H1 (cell line): ENCODE data around the gene FADS3. TPM values are rescaled to one million over a fixed set of nuclear protein-coding genes. Genes with fewer than 3 reads are reported as not detected.

Source experiments
- CEBPB ChIP-seq: IDR thresholded peaks from 2 replicates; pipeline ENCODE4 v1.6.1; 2012; ENCODE audit warnings: low read depth, low read length
- CHD7 ChIP-seq: fragments of 300-600 bp; sonication (generic); IDR thresholded peaks from 2 replicates; pipeline ENCODE4 v1.7.1; 2012; ENCODE audit warnings: low read length, moderate library complexity, mild to moderate bottlenecking, inconsistent platforms; ENCODE audit not compliant: insufficient replicate concordance
- TAF7 ChIP-seq: optimal IDR thresholded peaks from 2 replicates; pipeline ENCODE3; 2011; ENCODE audit warnings: low read depth, mild to moderate bottlenecking, inconsistent platforms, low read length, moderate library complexity, borderline replicate concordance
- polyA plus RNA-seq, 7 experiments: library from polyadenylated mRNA; depleted of rRNA in 3 of 7; stranded (reverse) in 5 of 7; unstranded in 2 of 7; fragments of >200 nt in 5 of 7; fragments of 200-250 nt in 2 of 7; gene quantifications; 1 replicate in 5 of 7; 2 replicates in 1 of 7; 4 replicates in 1 of 7; pipeline versions ENCODE4 v1.2.1 to v1.2.3, GENCODE V29; 2011 to 2013; ENCODE audit warnings: missing spikeins in 2 of 7, mixed read lengths in 2 of 7
- total RNA-seq: library from RNA; stranded (reverse); fragmentation: NEBNext Ultra II Directional; extraction: Animal tissue kit (Norgen Biotek cat#: 25700); gene quantifications from 2 replicates; pipeline ENCODE4 v1.2.1, GENCODE V29; 2021
- TF ChIP-seq, protein P1 (sequence below), 3 experiments: IDR thresholded peaks; 1 replicate in 2 of 3; 2 replicates in 1 of 3; pipeline versions ENCODE4 v1.5.1 to v1.6.1; 2011; ENCODE audit warnings: low read length in 3 of 3, mild to moderate bottlenecking in 3 of 3, inconsistent platforms in 2 of 3, low read depth in 1 of 3, moderate library complexity in 1 of 3; ENCODE audit not compliant: insufficient read depth in 1 of 3; ENCODE audit errors: control extremely low read depth in 1 of 3
- TF ChIP-seq, protein P2 (sequence below): IDR thresholded peaks from 2 replicates; pipeline ENCODE4 v1.6.1; 2011; ENCODE audit warnings: low read depth, mild to moderate bottlenecking, low read length; ENCODE audit not compliant: insufficient read depth
- TF ChIP-seq, protein P3 (sequence below): IDR thresholded peaks from 2 replicates; pipeline ENCODE4 v1.6.1; 2012; ENCODE audit warnings: inconsistent platforms

FADS3 gene
- total and polyA plus RNA-seq, 2 of the 8 experiments (the other 6 are each of a cell fraction or from before 2014, with no cell fraction given) = 43.8 to 76.3 TPM

- TF ChIP-seq, protein P1, sequence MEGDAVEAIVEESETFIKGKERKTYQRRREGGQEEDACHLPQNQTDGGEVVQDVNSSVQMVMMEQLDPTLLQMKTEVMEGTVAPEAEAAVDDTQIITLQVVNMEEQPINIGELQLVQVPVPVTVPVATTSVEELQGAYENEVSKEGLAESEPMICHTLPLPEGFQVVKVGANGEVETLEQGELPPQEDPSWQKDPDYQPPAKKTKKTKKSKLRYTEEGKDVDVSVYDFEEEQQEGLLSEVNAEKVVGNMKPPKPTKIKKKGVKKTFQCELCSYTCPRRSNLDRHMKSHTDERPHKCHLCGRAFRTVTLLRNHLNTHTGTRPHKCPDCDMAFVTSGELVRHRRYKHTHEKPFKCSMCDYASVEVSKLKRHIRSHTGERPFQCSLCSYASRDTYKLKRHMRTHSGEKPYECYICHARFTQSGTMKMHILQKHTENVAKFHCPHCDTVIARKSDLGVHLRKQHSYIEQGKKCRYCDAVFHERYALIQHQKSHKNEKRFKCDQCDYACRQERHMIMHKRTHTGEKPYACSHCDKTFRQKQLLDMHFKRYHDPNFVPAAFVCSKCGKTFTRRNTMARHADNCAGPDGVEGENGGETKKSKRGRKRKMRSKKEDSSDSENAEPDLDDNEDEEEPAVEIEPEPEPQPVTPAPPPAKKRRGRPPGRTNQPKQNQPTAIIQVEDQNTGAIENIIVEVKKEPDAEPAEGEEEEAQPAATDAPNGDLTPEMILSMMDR (IDR thresholded peaks at IDR 0.05; ENCODE audit: control extremely low read depth in 1 of 3, insufficient read depth in 1 of 3, low read depth in 1 of 3, low read length in 3 of 3) = no peak
- TF ChIP-seq CEBPB (no peak), CHD7 (no peak), TAF7 (no peak)
- TF ChIP-seq, protein P2, sequence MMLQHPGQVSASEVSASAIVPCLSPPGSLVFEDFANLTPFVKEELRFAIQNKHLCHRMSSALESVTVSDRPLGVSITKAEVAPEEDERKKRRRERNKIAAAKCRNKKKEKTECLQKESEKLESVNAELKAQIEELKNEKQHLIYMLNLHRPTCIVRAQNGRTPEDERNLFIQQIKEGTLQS = no peak
- TF ChIP-seq, protein P3, sequence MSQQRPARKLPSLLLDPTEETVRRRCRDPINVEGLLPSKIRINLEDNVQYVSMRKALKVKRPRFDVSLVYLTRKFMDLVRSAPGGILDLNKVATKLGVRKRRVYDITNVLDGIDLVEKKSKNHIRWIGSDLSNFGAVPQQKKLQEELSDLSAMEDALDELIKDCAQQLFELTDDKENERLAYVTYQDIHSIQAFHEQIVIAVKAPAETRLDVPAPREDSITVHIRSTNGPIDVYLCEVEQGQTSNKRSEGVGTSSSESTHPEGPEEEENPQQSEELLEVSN = no peak
Measured at GRCh38 chr11:61914471-61915171, 23.3 kb upstream of the FADS3 start (continued).
